BJ (cell line): ENCODE results near the gene DKKL1. TPM values are rescaled to one million over a fixed set of nuclear protein-coding genes. Genes with fewer than 3 reads are reported as not detected.

Experiments used
- CTCF ChIA-PET: fragments of 350-600 bp; formaldehyde crosslinking; extraction: SDS; loops from one replicate; lab custom pipeline; 2021; ENCODE audit warnings: antibody characterized with exemption, inconsistent platforms; lab: Yijun Ruan, JAX
- POLR2A ChIA-PET: fragments of 300-600 bp; sonication (Branson Sonifier 250); formaldehyde crosslinking; extraction: SDS; loops from one replicate; lab custom pipeline; 2021; ENCODE audit warnings: antibody characterized with exemption; lab: Charles Lee
- DNase-seq: peaks from one replicate; pipeline ENCODE4 v3.0.0-alpha.2; 2011; ENCODE audit warnings: low read depth
- H3K27me3 ChIP-seq: 2 replicates; pipeline ENCODE4 v1.6.0; 2011; ENCODE audit warnings: low read length; ENCODE audit not compliant: control insufficient read depth, insufficient read depth
- H3K36me3 ChIP-seq: 2 replicates; pipeline ENCODE4 v1.5.1; 2011; ENCODE audit warnings: low read length; ENCODE audit not compliant: control insufficient read depth, insufficient read depth
- H3K4me3 ChIP-seq: 2 replicates; pipeline ENCODE4 v1.5.1; 2011; ENCODE audit warnings: low read depth, mild to moderate bottlenecking, control low read depth, low read length
- polyA plus RNA-seq: library from polyadenylated mRNA; depleted of rRNA; stranded (reverse); fragments of >200 nt; gene quantifications from 2 replicates; pipeline ENCODE4 v1.2.3, GENCODE V29; 2011
- TF ChIP-seq, protein P1 (sequence below): IDR thresholded peaks from 2 replicates; pipeline ENCODE4 v1.5.1; 2011; ENCODE audit warnings: low read depth, mild to moderate bottlenecking, control low read depth, inconsistent platforms, low read length, moderate library complexity; ENCODE audit not compliant: insufficient read depth

DKKL1 gene
- polyA plus RNA-seq, 1 experiment: 0.10 TPM

DNA sequence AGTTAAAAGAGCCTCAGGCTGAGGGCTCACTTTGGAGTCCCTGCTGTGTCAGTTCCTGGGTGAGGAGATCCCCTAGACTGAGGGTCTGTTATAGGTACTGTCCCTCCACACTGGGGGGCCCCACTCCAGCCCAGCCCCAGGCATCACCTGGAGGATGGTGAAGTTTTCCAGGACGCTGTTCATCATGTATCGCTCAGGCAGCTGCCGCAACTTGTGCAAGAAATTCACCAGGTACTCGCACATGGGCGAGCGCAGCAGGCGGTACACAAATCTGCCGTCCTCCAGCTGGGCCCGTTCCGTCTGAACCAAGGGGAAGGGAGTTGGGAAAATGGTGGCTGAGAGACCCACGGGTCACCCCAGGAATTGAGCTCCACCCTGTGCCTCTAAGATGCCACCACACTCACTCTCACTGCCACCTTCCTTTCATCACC lies 21.4 kb upstream of the DKKL1 start:
- Histone ChIP-seq H3K27me3 (no peaks in the 10 kb centered on the region), H3K4me3 (no peak overlapping the region), H3K36me3 (peaks cover 21% of the 10 kb centered on the region)
- POLR2A ChIA-PET: no interaction called here
- CTCF ChIA-PET: interaction anchor here (1.2 kb wide), 1 partner anchor 41 kb away, joined by 6 read pairs; no protein-coding TSS in a partner anchor
- TF ChIP-seq, protein P1, sequence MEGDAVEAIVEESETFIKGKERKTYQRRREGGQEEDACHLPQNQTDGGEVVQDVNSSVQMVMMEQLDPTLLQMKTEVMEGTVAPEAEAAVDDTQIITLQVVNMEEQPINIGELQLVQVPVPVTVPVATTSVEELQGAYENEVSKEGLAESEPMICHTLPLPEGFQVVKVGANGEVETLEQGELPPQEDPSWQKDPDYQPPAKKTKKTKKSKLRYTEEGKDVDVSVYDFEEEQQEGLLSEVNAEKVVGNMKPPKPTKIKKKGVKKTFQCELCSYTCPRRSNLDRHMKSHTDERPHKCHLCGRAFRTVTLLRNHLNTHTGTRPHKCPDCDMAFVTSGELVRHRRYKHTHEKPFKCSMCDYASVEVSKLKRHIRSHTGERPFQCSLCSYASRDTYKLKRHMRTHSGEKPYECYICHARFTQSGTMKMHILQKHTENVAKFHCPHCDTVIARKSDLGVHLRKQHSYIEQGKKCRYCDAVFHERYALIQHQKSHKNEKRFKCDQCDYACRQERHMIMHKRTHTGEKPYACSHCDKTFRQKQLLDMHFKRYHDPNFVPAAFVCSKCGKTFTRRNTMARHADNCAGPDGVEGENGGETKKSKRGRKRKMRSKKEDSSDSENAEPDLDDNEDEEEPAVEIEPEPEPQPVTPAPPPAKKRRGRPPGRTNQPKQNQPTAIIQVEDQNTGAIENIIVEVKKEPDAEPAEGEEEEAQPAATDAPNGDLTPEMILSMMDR: no peak
- no peak for DNase-seq

DNA sequence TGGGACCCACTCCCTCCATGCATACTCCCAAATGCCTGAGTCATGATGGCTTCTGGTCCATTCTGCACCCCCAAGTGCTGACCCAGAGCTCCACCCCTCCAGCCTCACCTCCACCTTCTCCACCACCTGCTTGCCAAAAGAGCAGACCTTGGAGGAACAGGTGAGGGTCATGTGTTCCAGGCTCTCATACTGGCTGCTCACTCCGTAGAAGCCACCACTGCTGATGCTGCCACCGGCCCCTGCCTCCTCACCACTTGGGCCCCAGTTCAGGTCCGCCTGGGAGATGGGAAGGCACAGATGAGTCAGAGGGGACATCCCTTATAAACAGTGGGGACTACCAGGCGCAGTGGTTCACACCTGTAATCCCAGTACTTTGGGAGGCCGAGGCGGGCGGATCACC lies 20.6 kb upstream of the DKKL1 start:
- Histone ChIP-seq H3K4me3 (no peak overlapping the region), H3K27me3 (no peaks in the 10 kb centered on the region), H3K36me3 (peaks cover 25% of the 10 kb centered on the region)
- ChIA-PET CTCF (no interaction called here), POLR2A (interaction anchor here (0.6 kb wide), 1 partner anchor 19 kb away, joined by 5 read pairs; no protein-coding TSS in a partner anchor)
- DNase-seq: no peak
- TF ChIP-seq, protein P1: no peak

DNA sequence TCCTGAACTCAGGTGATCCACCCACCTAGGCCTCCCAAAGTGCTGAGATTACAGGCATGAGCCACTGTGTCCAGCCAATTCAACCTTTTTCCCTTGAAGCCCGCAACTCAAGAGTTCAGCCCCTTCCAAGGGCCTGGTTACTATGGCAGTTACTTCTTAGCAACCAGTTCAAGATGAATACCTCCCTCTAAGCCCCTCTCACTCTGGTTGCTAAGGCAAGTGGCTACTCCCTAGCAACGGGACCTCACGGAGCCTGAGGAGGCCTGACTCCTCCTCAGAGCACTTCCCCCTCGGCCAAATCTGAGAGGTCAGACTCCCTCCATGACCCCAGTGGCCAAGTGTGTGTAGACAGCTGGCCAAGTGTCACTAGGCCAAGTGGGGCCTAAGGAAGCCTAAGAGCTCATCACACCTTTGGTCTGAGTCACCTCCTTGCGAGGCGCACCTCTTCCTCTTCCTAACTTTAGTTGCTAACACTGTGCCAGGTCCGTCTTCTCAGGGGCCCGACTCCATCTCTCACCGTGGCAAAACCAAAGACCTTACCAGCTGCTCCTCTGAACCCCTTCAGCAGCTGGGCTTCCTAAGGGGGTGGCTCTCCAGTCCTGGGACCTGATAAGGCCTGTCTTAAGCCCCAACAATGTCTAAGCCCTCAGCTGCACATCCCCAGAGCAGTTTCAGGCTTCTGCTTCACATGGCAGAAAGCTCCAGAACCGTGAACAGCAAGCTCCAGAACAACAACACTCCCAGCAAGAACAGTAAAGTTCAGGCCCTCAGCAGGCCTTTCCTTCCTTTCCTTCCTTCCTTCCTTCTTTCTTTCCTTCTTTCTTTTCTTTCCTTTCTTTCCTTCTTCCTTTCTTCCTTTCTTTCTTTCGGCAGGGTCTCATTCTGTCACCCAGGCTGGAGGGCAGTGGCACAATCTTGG lies 18.9 kb upstream of the DKKL1 start:
- TF ChIP-seq, protein P1: no peak
- no peaks in the 10 kb centered on the region for H3K27me3 ChIP-seq
- ChIA-PET CTCF (no interaction called here), POLR2A (no interaction called here)
- DNase-seq: no peak
- peaks cover 27% of the 10 kb centered on the region for H3K36me3 ChIP-seq
- H3K4me3 ChIP-seq: no peak overlapping the region

DNA sequence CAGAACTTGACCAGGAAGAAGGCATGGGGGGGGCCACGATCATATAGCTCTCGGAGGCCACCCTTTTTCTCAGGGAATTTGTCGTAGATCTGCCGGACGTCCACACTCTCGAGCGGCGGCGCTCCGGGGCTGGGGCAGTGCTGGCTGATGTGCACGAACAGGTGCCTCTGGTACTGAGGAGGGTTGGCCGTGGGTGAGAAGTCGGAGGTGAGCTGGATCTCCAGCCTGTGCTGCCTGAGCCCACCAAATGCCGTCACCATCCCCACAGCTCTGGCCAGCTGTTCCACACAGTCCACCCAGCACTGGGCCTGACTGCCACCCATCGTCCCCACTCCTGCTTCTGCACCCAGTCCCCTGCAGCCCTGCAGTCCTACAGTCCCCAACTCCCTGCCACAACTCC lies 16.5 kb upstream of the DKKL1 start:
- ChIA-PET POLR2A (no interaction called here), CTCF (interaction anchor here (0.7 to 1.2 kb wide), 2 partner anchors 46 to 134 kb away, joined by 3 to 4 read pairs; no protein-coding TSS in a partner anchor)
- Histone ChIP-seq H3K36me3 (peaks cover 35% of the 10 kb centered on the region), H3K4me3 (no peak overlapping the region), H3K27me3 (no peaks in the 10 kb centered on the region)
- DNase-seq: no peak
- TF ChIP-seq, protein P1: no peak

DNA sequence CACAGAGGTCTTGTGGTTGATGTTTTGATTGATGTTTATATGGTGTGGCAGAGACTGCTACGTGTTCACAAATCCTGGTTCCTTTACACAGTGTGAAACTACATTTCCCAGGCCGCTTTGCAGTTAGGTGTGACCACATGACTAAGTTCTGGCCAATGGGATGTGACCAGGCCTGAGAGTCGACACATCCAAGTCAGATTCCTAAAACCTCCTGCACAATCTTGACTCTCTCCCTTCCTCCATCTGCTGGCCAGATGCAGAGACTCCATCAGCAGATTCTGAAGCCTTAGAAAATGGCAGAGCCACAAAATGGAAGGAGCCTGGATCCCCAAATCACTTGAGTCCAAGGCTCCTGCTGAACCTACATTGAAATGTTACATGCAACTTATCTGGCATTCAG lies 15.8 kb upstream of the DKKL1 start:
- no peaks in the 10 kb centered on the region for H3K27me3 ChIP-seq
- no peak overlapping the region for H3K4me3 ChIP-seq
- TF ChIP-seq, protein P1: peak; percentile 27; the same call in 1 of the 2 replicates
- DNase-seq: peak; percentile 65
- peaks cover 30% of the 10 kb centered on the region for H3K36me3 ChIP-seq
- ChIA-PET CTCF (interaction anchor here (0.6 to 1.2 kb wide), 3 partner anchors 47 to 366 kb away, joined by 3 to 4 read pairs (median 3); no protein-coding TSS in a partner anchor), POLR2A (no interaction called here)
